Renal pelvis (tissue), 4 donors: ENCODE measurements around the gene AP1S2. TPM values are rescaled to one million over a fixed set of nuclear protein-coding genes. Genes with fewer than 3 reads are reported as not detected.
"Not testable (repeated sequence)": the region's sequence is repeated elsewhere in the genome, so short reads cannot be mapped to it uniquely, and the experiment has no call there.

Experiments used
- DNase-seq: peaks from one replicate; pipeline ENCODE4 v3.0.0-alpha.2; 2013
- polyA plus RNA-seq, 3 donors: library from polyadenylated mRNA; unstranded; fragments of 120-200 nt; gene quantifications; one replicate each; pipeline ENCODE4 v1.2.1, GENCODE V29; 2013; ENCODE audit not compliant: insufficient read length in 3 of 3

Gene AP1S2
- polyA plus RNA-seq, 3 donors = 45.2 to 49.5 (median 48.5) TPM

DNA sequence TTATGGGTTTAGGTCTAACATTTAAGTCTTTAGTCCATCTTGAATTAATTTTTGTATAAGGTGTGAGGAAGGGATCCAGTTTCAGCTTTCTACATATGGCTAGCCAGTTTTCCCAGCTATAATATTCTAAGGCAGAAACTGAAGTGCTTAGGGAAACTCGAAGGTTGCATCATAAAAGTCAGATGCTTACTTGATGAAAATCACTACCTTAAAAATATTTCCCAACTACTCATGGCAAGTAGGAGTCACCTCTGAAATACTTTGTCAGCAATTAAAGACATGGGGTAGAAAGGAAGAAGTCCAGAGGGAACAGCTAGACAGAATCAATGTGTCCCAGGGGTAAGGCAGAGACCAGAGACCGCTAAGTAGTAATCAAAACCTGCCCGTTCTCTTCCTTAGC, 6.3 kb upstream of the AP1S2 start:
- no peak for DNase-seq

GRCh38 chrX:15858051-15858450, 3.4 kb upstream of the AP1S2 start:
- DNase-seq = no peak

DNA sequence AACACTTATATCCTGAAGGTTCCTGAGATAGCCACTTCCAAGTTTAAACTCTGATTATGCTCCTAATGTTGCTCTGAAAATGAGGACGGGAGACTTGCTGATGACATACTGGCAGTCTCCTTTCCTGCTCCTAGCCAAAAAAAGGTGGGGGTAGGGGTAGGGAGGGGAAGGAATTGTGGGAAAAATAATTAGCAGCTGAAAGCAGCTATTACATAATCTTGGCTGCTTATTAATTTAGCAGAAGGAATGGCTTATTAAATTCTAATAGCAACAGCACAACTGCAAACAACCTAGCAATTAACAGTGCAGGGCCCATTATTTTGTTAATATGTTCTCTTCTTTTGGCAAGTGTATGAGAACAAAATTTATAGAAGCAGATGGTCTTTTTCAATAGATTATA, 2.0 kb upstream of the AP1S2 start:
- no peak for DNase-seq

DNA sequence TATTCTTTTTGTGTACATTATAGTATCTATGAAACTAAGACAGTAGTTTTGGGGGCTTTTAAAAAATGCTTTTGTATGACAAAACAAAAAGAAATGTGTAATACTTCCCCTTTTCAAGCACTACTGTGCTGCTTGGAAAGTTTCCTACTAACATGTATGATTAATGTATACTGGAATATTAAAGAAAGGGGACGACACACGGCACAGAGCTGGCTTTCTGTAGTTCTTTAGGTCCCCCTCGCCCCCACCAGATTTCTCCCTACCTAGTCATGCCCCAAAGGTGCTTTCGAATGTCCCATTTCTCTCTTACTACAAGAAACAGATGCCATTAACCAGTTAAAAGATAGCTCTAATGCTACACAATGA, 1.6 kb upstream of the AP1S2 start:
- DNase-seq = no peak

DNA sequence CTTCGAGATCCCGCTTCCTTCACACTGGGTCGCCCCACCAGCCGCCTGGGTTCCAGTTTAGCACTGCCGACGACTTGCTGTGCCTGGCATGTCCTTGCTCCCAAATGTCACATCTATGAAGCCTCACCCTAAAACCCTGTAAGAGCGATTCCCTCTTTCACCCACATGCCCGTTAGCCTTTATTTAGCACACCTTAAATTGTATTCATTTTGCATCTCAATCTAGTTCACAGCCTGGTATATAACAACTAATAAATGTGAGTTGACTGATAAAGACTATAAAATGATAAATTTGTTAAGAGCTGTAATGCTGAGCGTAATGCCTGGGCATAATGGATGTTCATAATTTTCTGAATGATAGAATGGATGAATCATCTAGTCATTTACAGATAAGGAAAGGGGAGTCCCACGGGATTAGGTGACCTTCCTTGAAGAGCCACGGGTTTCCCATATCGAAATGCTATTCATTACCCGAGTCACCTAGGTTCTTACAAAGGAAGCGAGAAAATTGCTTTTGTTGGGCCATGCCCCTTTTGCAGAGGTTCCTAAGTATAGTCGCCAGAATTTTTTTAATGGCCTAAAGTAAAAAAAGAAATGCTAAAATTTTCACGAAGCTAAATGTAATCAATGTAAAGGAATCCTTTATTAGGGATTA, 1.1 kb upstream of the AP1S2 start:
- no peak for DNase-seq

- peak; percentile 38 for DNase-seq
These were observed 445 bp downstream of the AP1S2 start for GRCh38 chrX:15854080-15854655.

GRCh38 chrX:15853586-15854079, 980 bp downstream of the AP1S2 start:
- DNase-seq = peak; percentile 3

DNA sequence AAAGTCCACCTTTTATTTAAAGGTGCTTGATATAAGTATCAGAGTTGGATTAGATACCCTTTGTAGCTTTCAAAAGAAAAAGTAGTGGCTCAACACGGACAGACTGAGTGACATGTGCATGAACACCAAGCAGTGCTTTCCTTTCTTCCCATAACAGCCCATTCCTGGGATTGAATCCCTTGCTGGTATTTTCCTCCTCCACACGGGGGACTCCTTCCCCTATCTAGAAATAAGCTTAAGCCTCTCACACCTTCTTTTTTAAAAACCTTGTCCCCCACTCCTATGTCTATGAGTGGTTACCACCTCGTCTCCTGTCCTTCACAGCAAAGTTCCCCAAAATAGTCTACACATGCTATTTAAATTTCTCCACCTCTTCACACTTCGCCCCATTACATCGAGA, 5.1 kb downstream of the AP1S2 start:
- no peak for DNase-seq

DNA sequence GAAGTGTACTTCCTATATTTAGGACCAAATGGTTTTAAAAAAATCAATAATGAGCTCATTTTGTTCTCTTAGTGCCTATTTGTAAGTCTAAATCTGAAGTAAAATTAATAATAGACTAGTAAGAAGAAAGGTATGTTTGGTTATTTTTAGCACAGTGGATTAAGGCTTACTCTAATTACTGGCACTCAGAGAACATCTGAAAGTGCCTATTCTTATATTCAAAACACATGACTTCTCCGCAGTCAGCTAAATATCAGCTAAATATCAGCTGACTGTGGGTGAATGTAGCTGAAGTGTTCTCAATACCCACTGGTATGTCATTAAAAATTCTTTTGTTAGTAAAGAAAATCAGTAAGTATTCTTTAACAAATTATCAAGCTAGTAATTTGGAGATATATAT, 6.0 kb downstream of the AP1S2 start:
- no peak for DNase-seq

DNA sequence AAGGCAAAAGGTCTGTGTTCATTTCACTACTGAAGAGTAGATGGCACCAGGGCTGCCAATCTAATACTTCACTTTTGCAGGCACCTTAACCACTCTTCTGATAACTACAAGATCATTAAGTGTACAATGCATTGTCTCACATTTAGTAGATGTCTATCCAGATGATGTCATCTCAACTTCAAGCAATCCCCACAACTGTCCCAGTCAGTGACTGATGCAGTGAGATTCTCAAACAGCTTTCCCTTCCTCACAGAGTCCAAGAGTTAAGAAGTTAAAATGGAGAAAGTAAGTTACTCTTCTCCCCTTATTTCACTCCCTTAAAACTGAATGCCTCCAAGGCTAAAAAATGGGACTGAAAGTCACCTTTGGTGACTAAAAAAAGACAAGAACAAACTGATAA, 10.7 kb downstream of the AP1S2 start:
- DNase-seq = no peak

DNA sequence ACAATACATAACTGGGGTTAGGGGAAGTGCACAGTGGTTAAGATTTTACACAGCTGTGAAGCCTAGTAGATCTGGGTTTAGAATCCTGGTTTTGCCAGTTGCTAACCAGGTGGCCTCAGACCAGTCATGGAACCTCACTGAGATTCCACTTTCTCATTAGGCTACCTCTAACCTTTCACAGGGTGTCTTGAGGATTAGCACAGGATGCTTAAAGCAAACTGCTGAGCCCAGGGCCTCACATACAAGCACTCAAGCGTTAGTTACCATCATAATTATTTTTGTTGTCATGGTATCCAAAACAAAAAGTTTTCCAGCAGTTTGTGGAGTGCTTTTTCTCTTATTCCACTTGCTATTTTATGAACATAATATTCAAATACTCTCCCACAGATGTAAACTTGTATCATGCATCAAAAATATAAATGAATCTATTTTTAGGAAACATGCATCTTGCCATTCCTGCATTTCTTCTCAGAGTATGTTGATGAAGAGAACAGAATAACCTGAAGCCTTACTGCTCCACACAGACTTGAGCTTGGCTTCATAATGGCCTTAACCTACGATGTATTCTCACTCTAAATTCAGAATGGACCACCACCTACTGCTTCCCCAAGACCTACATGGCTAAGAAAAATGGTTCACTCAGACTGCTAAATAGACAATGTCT, 12.6 kb downstream of the AP1S2 start:
- no peak for DNase-seq

DNA sequence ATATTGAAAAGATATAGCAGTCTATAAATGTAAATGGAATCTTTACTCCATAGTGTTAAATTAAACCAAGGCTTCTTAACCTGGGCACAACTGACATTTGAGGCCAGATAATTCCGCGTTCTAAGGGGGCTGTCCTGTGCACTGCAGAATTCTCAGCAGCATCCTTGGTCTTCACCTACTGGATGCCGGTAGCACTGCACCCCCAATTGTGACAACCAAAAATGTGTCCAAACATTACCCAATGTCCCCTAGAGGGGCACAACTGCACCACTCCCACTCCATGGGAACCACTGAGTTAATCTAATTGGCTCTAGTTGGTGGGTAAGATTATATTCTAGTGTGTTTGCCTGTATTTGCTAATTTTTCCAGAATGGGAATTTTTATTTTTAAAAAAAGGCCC, 16.6 kb downstream of the AP1S2 start:
- no peak for DNase-seq

- no peak for DNase-seq
These were observed 19.6 kb downstream of the AP1S2 start for GRCh38 chrX:15834827-15835595.

GRCh38 chrX:15834053-15834452, 20.6 kb downstream of the AP1S2 start:
- DNase-seq = no peak

GRCh38 chrX:15831347-15831746, 23.3 kb downstream of the AP1S2 start:
- not testable (repeated sequence) for DNase-seq

GRCh38 chrX:15829217-15829616, 25.4 kb downstream of the AP1S2 start:
- no peak for DNase-seq

DNA sequence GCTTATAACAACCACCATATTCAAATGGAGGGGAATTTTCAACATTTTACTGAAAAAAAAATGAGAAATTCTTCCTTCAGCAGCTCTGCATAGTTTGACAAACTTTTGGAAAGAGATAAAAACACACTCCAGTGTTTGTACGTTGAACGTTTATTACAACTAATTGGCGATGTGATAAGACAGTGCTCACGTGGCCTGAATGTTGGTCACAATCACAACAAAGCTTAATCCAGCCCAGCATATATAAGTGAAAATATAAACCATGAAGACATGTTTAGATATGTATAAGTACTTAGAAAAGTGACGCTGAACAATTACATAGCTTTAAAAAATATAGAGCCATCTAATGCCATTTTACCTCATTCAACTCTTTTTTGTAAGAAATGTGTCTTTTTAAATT, 28.7 kb downstream of the AP1S2 start:
- DNase-seq = no peak

DNA sequence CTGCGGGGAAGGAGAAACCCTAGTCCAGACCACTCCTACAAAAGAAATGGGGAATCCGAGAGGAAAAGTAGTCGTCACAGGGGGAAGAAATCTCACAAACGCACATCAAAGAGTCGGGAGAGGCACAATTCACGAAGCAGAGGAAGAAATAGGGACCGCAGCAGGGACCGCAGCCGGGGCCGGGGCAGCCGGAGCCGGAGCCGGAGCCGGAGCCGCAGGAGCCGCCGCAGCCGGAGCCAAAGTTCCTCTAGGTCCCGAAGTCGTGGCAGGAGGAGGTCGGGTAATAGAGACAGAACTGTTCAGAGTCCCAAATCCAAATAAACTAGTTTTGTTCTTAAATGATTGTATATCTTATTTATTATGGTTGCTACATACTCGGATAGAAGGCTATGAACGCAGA, 31.7 kb downstream of the AP1S2 start:
- DNase-seq = no peak

DNA sequence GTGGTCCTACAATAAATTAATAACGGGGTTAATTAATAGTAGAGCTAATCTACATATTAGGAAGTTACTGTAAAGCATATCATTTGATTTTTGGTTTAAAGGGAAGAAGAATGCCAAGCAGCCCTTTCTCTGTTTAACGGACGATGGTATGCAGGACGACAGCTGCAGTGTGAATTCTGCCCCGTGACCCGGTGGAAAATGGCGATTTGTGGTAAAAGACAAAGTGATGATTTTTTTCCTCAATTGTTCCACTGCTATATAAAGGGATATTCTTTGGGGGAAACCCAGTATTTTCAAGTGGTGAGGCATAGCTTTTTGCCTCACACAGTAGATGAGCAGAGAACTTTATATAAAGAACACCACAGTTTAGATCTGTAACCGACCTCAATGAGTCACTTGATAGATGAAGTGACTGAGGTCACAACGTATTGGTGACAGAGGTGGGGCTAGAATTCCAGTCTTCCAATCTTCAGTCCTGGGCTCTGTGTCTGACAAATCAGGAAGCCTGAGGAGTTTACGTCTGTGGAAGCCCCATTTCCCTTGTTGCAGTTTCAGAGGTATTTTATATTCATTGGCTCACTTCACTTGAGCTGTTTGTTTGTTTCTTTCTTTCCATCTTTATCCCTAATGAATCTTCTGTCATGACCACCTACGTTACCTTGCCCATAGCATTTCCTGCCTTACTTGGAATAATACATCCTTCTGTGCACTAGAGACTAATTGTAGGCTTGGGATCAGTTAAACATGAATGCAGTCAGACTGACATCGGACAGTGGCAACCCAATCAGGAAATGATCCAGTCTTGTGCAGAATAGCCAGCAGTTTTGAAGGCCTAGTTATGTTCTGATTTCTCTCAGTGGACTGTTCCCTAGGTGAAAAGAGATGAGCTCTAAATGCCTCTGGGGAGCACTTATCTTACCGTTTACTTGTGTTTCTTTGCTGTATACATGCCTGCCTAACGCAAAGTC, 34.2 kb downstream of the AP1S2 start:
- DNase-seq = no peak

GRCh38 chrX:15816886-15817285, 37.7 kb downstream of the AP1S2 start:
- no peak for DNase-seq

- DNase-seq = no peak
These were observed 38.2 kb downstream of the AP1S2 start for GRCh38 chrX:15816438-15816809.
